SIG-M5 (cell line): Measurements from ENCODE around the gene LRMDA.

ENCODE experiments used
- DNase-seq: peaks from one replicate; lab custom pipeline; 2025; lab: John Stamatoyannopoulos, UW

LRMDA gene

DNA sequence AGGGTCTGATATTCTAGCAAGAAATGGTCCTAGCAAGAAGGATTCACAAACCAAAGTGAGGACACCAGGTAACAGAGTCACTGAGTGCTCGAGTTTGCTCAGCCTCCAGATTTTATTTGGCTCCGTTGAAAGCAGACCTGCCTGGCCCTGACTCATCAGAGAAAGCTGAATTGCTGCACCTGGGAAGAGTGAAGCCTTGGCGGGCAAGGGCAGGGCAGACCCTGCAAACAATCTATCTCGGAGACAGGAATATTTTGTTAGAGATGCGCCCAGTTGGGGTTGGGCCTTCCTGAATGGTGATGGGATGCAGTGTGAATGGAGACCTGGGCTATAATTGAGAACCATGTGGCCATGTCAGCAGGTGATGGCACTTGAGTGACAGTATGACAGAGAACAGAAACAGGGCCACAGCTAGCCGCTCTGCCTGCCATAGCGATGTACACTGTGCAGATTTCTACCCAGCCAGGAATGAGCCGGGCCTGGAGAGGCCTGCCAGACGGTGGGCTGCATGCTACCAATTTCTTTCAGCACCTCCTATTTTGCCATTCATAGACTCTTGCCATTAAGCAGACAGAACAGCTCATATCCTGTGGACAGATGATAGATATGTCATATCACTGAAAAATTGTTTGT, 744.2 kb downstream of the LRMDA start:
- no peak for DNase-seq

DNA sequence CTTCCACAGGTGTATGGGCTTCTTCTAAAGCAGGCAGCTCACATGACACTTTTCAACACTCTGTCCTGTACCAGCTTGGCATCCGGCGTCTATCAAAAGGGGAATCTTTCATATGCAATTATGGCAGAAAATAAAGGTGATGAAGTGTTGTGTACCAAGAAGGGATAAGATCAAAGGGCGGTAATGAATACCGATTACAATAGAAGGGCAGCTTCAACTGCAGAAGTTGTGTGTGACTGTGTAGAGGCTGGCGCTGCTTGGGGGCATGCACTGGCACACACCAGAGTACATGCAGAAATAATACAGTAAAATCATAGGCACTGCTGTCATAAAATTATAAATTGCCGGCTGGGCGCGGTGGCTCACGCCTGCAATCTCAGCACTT, 744.7 kb downstream of the LRMDA start:
- no peak for DNase-seq

DNA sequence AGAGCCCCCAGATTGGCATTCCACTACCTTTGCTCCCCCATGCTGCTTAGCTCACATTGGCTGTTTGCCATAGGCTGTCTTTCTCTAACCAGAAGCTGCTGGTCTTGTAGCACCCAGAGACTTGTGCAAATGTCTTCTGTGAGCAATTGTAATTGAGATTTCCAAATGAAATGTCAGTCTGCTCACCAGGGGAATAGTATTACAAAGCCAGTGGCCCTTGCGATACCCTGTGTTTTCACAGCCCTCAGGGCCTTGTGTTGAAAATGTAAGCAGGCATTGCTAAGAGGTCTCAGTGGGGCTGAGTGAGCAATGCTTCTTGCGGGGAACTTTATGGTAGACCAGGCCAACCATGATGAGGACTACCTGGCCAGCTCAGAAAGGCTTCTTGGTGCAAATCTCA, 746.5 kb downstream of the LRMDA start:
- no peak for DNase-seq

- DNase-seq = no peak
Observed at GRCh38 chr10:76178532-76179292, 747.3 kb downstream of the LRMDA start.

- DNase-seq = no peak
Observed at GRCh38 chr10:76179806-76180205, 748.4 kb downstream of the LRMDA start.

- DNase-seq = no peak
Observed at GRCh38 chr10:76184647-76185046, 753.2 kb downstream of the LRMDA start.

DNA sequence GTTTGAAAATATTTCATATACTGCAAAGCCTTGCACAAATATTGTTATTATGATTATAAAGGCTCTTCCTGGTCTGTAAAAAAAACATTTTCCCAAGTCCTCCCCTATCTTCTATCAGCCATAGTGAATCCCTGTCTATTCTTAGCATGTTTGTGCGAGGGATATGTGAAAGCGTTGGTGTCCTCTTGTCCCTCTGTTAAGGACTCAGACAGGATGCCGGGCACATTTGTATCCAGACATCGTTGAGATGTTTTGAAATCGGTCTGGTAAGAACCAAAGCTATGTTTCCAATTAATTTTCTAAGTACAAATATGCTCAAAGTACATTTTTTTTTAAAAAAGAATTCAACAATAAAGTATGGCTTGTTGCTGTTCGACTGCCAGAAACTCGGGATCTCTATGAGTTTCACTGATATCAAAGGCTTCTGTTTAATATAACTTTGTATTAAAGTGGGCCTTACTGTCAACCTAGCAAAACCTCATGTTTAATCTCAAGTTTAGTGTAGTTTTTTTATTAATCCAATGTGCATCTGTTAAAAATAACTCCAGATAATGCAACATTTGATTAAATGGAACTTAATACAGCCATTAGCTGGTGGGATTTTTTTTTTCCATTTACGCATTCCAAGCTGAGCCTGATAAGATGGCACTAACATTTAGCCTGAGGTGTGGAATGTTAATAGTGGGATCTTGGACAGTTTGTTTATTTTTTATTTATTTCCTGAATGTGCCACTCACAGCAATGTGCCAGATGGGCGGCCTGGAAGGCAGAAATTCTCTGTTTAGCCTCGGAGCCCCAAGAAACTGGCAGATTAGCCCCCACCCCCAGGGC, 754.3 kb downstream of the LRMDA start:
- no peak for DNase-seq

DNA sequence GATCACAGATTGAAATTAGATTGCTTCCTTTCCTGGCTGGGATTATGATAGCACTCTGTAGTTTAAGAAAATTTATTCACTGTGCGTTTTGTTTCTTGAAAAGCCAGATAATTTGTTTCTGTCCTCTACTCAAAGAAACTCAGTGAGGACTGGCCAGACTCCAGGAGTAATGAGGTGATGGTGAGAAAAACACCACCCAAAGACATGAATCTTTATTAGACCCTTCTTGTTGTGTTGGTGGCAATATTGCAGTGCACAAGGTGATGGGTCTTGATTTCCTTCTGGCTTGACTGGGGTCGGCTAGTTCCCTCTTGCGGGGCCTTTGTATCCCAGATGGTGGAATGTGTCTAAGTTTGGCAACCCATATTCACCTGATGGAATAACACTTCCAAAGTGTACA, 756.8 kb downstream of the LRMDA start:
- DNase-seq = no peak

- DNase-seq = no peak
Observed at GRCh38 chr10:76190634-76191270, 759.3 kb downstream of the LRMDA start.

DNA sequence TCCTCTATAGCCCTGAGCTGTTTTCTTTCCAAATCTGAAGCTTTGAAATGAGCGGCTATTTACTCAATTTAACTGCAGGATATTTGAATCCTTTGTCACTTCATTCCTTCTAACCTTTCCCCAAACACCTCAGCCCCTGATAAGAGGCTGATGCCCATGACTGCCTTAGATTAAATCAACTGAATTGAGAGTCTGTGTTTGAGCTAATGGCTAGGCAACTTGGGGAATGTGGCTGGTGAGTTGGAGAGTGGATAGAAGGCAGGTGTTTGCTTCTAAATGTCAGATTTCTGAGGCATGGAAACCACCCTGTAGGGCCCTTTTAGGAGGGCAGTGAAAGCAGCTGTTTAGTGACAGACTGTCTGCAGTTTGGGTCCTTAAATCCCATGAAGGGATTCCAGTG, 759.9 kb downstream of the LRMDA start:
- no peak for DNase-seq

- DNase-seq = no peak
Observed at GRCh38 chr10:76192151-76192550, 760.7 kb downstream of the LRMDA start.

DNA sequence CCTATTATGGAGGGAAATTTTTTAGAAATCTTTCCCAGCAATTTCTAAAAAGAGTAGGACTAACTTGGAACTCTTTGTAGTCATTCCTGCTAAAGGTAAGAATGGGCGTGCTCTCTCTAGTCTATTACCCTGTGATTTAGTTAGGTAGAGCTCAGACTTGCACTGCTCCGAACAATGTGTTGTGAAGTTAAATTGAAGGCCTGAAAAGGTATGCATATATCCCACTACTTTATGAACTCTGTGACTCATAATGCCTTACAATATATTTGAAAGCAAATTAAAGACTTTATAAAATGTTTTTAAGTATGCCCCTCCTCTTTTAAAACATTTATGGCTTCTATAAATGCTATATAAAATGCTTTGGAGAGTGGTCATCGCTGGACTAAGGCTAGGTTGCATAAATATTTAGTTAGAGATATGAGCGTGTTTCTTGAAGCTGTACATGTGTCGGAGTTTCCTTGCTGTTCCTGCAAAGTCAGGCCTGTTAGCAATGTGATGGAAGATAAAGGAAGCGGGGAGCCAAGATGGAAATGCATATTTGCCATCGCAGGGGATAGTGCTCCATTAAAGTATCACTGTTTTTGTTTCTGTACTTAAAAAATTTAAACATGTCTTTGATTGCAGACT, 761.4 kb downstream of the LRMDA start:
- no peak for DNase-seq

DNA sequence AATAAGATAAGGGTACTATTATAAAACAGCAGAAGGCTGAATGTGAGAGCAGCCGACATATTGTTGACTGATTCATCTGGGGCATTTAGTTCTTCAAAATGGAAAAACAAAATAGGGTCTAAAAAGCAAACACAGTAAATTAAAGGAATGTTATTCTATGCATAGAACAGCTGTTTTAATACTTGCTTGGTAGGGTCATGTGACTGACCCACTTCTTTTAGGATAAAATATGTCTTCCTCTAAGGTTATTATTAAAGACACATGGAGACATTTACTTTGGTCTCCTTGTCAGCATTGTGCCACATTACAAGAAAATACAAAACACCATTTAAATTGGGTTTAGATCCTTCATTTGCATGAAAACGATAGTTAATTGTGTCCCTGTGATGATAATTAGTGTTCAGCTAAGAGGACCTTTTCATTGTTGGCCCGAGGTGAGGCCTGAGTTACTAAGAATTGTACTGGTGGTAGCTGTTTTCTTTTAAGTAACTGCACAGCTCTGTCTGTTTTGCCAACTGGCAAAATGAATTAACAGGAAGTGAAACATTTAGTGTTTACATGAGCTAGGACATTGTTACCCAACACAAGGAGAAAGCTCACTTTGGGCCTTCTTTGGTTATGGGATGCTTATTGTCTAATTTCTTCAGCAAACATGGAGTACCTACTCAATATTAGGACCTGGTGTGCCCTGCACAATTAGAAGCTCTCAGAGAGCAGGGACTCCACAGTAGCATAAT, 764.4 kb downstream of the LRMDA start:
- no peak for DNase-seq

DNA sequence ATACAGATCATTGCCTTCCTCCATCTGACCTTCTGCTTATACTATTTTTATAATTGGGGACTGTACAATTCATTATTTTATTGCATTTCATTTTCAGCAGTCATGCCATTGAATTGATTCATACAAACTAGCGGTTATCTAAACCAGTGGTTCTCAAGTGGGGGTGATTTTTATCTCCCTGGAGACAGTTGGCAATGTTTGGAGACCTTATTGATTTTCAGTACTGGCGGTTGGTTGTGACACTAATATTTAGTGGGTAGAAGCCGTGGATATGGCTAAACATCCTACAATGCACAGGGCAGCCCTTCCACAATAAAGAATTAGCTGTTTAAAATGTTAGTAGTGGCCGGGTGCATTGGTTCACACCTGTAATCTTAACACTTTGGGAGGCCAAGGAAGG, 765.9 kb downstream of the LRMDA start:
- no peak for DNase-seq

GRCh38 chr10:76198287-76199035, 767.0 kb downstream of the LRMDA start:
- no peak for DNase-seq

GRCh38 chr10:76201962-76202361, 770.5 kb downstream of the LRMDA start:
- no peak for DNase-seq

GRCh38 chr10:76202777-76203176, 771.4 kb downstream of the LRMDA start:
- no peak for DNase-seq

GRCh38 chr10:76205361-76205760, 773.9 kb downstream of the LRMDA start:
- DNase-seq = no peak

DNA sequence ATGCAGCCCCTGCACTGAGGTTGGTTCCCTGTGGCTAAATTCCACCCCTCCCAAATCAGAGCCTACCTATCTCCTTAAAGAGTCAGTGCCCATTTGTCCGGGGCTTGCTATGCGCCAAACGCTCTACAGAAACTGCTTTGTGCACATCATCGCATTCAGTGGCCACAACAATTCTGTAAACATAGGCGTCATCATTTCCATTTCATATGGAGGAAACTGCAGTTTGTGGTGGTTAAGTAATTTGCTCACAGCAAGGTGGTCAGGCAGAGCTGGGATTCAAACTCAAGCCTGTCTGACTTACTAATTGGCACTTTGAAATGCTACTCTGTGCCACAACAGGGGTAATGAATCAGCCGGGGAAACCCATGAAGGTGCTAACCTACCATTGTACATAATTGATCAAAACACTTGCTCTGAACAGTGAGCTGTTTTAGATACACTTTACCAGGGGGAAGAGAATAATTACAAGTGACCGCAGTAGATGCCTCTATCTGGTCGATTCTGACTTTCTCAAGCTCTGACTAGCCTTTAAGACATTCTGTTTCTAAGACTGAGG, 775.5 kb downstream of the LRMDA start:
- no peak for DNase-seq

- DNase-seq = no peak
Observed at GRCh38 chr10:76209135-76209534, 777.7 kb downstream of the LRMDA start.
